H9 (cell line): ENCODE measurements around the gene TMC1. TPM values are rescaled to one million over a fixed set of nuclear protein-coding genes. Genes with fewer than 3 reads are reported as not detected.

Experiments used
- DNase-seq: peaks from one replicate; pipeline ENCODE4 v3.0.0-alpha.2; 2017
- H2AFZ ChIP-seq: one replicate; pipeline ENCODE4 v1.6.1; 2013; ENCODE audit warnings: mild to moderate bottlenecking, low read length, control low read depth, moderate library complexity
- H2AK5ac ChIP-seq: 2 replicates; pipeline ENCODE4 v1.6.1; 2013; ENCODE audit warnings: low read length, control low read depth, mixed read lengths; ENCODE audit not compliant: insufficient read length
- H2BK120ac ChIP-seq: one replicate; pipeline ENCODE4 v1.6.1; 2013; ENCODE audit warnings: low read depth, mild to moderate bottlenecking, low read length, control low read depth, inconsistent platforms; ENCODE audit not compliant: poor library complexity, severe bottlenecking
- H2BK12ac ChIP-seq: 2 replicates; pipeline ENCODE4 v1.6.1; 2013; ENCODE audit warnings: low read length, control low read depth, mixed read lengths, low read depth; ENCODE audit not compliant: insufficient read length
- H2BK15ac ChIP-seq: 2 replicates; pipeline ENCODE4 v1.6.1; 2013; ENCODE audit warnings: low read depth, low read length, control low read depth
- H2BK20ac ChIP-seq: one replicate; pipeline ENCODE4 v1.6.1; 2013; ENCODE audit warnings: low read depth, mild to moderate bottlenecking, low read length, control low read depth, inconsistent platforms; ENCODE audit not compliant: poor library complexity, severe bottlenecking
- H2BK5ac ChIP-seq: 2 replicates; pipeline ENCODE4 v1.6.1; 2013; ENCODE audit warnings: low read length, control low read depth, mixed read lengths; ENCODE audit not compliant: insufficient read length
- H3K14ac ChIP-seq: 2 replicates; pipeline ENCODE4 v1.6.1; 2013; ENCODE audit warnings: low read length, control low read depth; ENCODE audit not compliant: insufficient read depth
- H3K18ac ChIP-seq: 2 replicates; pipeline ENCODE4 v1.6.1; 2013; ENCODE audit warnings: low read depth, mild to moderate bottlenecking, mixed read lengths, low read length, control low read depth; ENCODE audit not compliant: insufficient read length
- H3K23ac ChIP-seq: 2 replicates; pipeline ENCODE4 v1.6.1; 2013; ENCODE audit warnings: low read length, control low read depth, mixed read lengths, low read depth; ENCODE audit not compliant: insufficient read length
- H3K23me2 ChIP-seq: 2 replicates; pipeline ENCODE4 v1.6.1; 2013; ENCODE audit warnings: low read depth, mild to moderate bottlenecking, mixed read lengths, low read length, control low read depth; ENCODE audit not compliant: insufficient read length, poor library complexity, severe bottlenecking
- H3K27ac ChIP-seq: 2 replicates; pipeline ENCODE4 v1.5.1; 2013; ENCODE audit warnings: low read length, control low read depth, mixed read lengths, low read depth; ENCODE audit not compliant: insufficient read length
- H3K27me3 ChIP-seq: 2 replicates; pipeline ENCODE4 v1.6.1; 2013; ENCODE audit warnings: low read length, control low read depth, inconsistent platforms; ENCODE audit not compliant: insufficient read depth
- H3K4ac ChIP-seq: 2 replicates; pipeline ENCODE4 v1.6.1; 2013; ENCODE audit warnings: low read depth, mild to moderate bottlenecking, control low read depth, inconsistent platforms, low read length, moderate library complexity
- H3K4me1 ChIP-seq: 2 replicates; pipeline ENCODE4 v1.6.1; 2013; ENCODE audit warnings: low read length, control low read depth, inconsistent platforms; ENCODE audit not compliant: insufficient read depth
- H3K4me2 ChIP-seq: 2 replicates; pipeline ENCODE4 v1.6.1; 2013; ENCODE audit warnings: low read length, control low read depth, mixed read lengths; ENCODE audit not compliant: insufficient read length, insufficient read depth
- H3K56ac ChIP-seq: 2 replicates; pipeline ENCODE4 v1.6.1; 2013; ENCODE audit warnings: low read depth, mild to moderate bottlenecking, mixed read lengths, low read length, control low read depth; ENCODE audit not compliant: insufficient read length
- H3K79me1 ChIP-seq: 2 replicates; pipeline ENCODE4 v1.6.1; 2013; ENCODE audit warnings: low read depth, mild to moderate bottlenecking, moderate library complexity, low read length, control low read depth, inconsistent platforms; ENCODE audit not compliant: insufficient read depth, poor library complexity, severe bottlenecking
- H3K79me2 ChIP-seq: 2 replicates; pipeline ENCODE4 v1.6.1; 2013; ENCODE audit warnings: low read length, control low read depth, inconsistent platforms; ENCODE audit not compliant: insufficient read depth
- H3K9ac ChIP-seq: 2 replicates; pipeline ENCODE4 v1.6.1; 2013; ENCODE audit warnings: low read length, control low read depth, mixed read lengths; ENCODE audit not compliant: insufficient read length; ENCODE audit errors: extremely low read depth
- H3K9me3 ChIP-seq: one replicate; pipeline ENCODE4 v1.6.1; 2013; ENCODE audit warnings: low read depth, low read length, inconsistent platforms; ENCODE audit not compliant: control insufficient read depth
- H3T11ph ChIP-seq: one replicate; pipeline ENCODE4 v1.6.1; 2013; ENCODE audit warnings: mild to moderate bottlenecking, low read length, control low read depth, inconsistent platforms
- H4K20me1 ChIP-seq: one replicate; pipeline ENCODE4 v1.6.1; 2013; ENCODE audit not compliant: control insufficient read depth, insufficient read length, insufficient read depth
- H4K5ac ChIP-seq: 2 replicates; pipeline ENCODE4 v1.6.1; 2013; ENCODE audit warnings: low read depth, mild to moderate bottlenecking, mixed read lengths, low read length, control low read depth; ENCODE audit not compliant: insufficient read length
- H4K8ac ChIP-seq: replicated peaks from 2 replicates; pipeline ENCODE4 v1.6.1; 2013; ENCODE audit warnings: low read length, control low read depth, mixed read lengths, low read depth; ENCODE audit not compliant: insufficient read length
- H4K91ac ChIP-seq: 2 replicates; pipeline ENCODE4 v1.6.1; 2013; ENCODE audit warnings: low read depth, mild to moderate bottlenecking, moderate library complexity, mixed read lengths, low read length, control low read depth; ENCODE audit not compliant: insufficient read length
- H3K27ac Mint-ChIP-seq, 3 experiments: 2 replicates in 2 of 3; 3 replicates in 1 of 3; pipeline ENCODE4 v1.8.0; 2020 to 2021; ENCODE audit warnings: mixed read lengths in 3 of 3, mild to moderate bottlenecking in 1 of 3, moderate library complexity in 1 of 3
- H3K27me3 Mint-ChIP-seq: 2 replicates; pipeline ENCODE4 v1.8.0; 2021; ENCODE audit warnings: low read depth, mild to moderate bottlenecking, moderate library complexity, mixed read lengths
- H3K36me3 Mint-ChIP-seq, 3 experiments: 2 replicates in 2 of 3; 3 replicates in 1 of 3; pipeline ENCODE4 v1.8.0; 2020 to 2021; ENCODE audit warnings: low read depth in 3 of 3, mixed read lengths in 3 of 3; ENCODE audit not compliant: insufficient read depth in 1 of 3
- H3K4me1 Mint-ChIP-seq, 2 experiments: 2 replicates each; pipeline ENCODE4 v1.8.0; 2020; ENCODE audit warnings: mixed read lengths in 2 of 2
- H3K4me3 Mint-ChIP-seq, 2 experiments: 2 replicates in 1 of 2; 3 replicates in 1 of 2; pipeline ENCODE4 v1.8.0; 2020 to 2021; ENCODE audit warnings: mild to moderate bottlenecking in 2 of 2, mixed read lengths in 2 of 2, moderate library complexity in 1 of 2
- H3K9me3 Mint-ChIP-seq, 2 experiments: 2 replicates in 1 of 2; 3 replicates in 1 of 2; pipeline ENCODE4 v1.8.0; 2020; ENCODE audit warnings: mild to moderate bottlenecking in 2 of 2, mixed read lengths in 2 of 2, moderate library complexity in 1 of 2
- CTCF ChIP-seq: fragments of 200-600 bp; sonication (generic); conservative IDR thresholded peaks from 3 replicates; pipeline ENCODE4 v1.8.0; 2021; ENCODE audit warnings: antibody characterized with exemption, mild to moderate bottlenecking
- total RNA-seq: library from RNA; stranded (reverse); gene quantifications from 2 replicates; pipeline ENCODE4 v1.2.1, GENCODE V29; 2021

Gene TMC1
- total RNA-seq, 1 experiment from 2014 or later: 2.4 TPM

- Histone ChIP-seq H3K27me3 (no peaks in the 10 kb centered on the region), H3K14ac (no peak overlapping the region), H3K18ac (no peak overlapping the region), H3K79me1 (no peaks in the 10 kb centered on the region), H3K9ac (no peak overlapping the region), H3K4me2 (no peak overlapping the region), H3K4ac (no peak overlapping the region), H3K9me3 (no peaks in the 10 kb centered on the region), H2AFZ (no peak overlapping the region), H2BK120ac (no peak overlapping the region), H2AK5ac (no peak overlapping the region), H3K79me2 (no peaks in the 10 kb centered on the region), H4K20me1 (no peaks in the 10 kb centered on the region), H2BK12ac (no peak overlapping the region), H3K27ac (no peak overlapping the region), H3K23me2 (no peaks in the 10 kb centered on the region), H2BK20ac (no peak overlapping the region), H4K8ac (no peak overlapping the region), H3K23ac (no peak overlapping the region), H4K5ac (no peak overlapping the region), H2BK5ac (no peak overlapping the region), H3K56ac (no peak overlapping the region), H2BK15ac (no peak overlapping the region), H4K91ac (no peak overlapping the region), H3T11ph (no peak overlapping the region), H3K4me1 (no peaks in the 10 kb centered on the region)
- Mint-ChIP-seq H3K36me3 (no peaks in the 10 kb centered on the region), H3K27me3 (no peaks in the 10 kb centered on the region), H3K9me3 (no peaks in the 10 kb centered on the region), H3K27ac (peak overlapping the region in 1 of 3 experiments; percentile 47; a peak in 1 of 7 replicates), H3K4me3 (no peak overlapping the region), H3K4me1 (peaks cover 15 to 31% of the 10 kb centered on the region in 2 experiments)
- no peak for TF ChIP-seq CTCF
- DNase-seq: no peak
Measured at GRCh38 chr9:72494051-72494450, 27.4 kb upstream of the TMC1 start.
